ENCODE data around the gene SCIMP.
A peak's percentile ranks its signal among the peaks of the same experiment; 100 is the strongest.
"Not testable (repeated sequence)": the region's sequence is repeated elsewhere in the genome, so short reads cannot be mapped to it uniquely, and the experiment has no call there.

The SCIMP gene

GRCh38 chr17:5238333-5238732, 3.7 kb upstream of the SCIMP start:
- CTCF ChIA-PET: interaction anchor here (1.0 to 6.2 kb wide), 14 partner anchors 10 to 271 kb away, joined by 3 to 110 read pairs (median 4); partner anchors contain the start of genes SPAG7 and ZNF594
- no peak for TF ChIP-seq CTCF (IDR thresholded peaks at IDR 0.05; ENCODE audit: control extremely low read depth, extremely low read depth, low read depth, missing control alignments)
- POLR2A ChIA-PET: no interaction called here
- no peak for DNase-seq (ENCODE audit: extremely low spot score)

GRCh38 chr17:5237541-5238016, 2.9 kb upstream of the SCIMP start:
- TF ChIP-seq CTCF (IDR thresholded peaks at IDR 0.05; ENCODE audit: control extremely low read depth, extremely low read depth, low read depth, missing control alignments): peak; percentile 87
- CTCF ChIA-PET: interaction anchor here (0.6 to 6.2 kb wide), 18 partner anchors 10 to 270 kb away, joined by 3 to 110 read pairs (median 4); partner anchors contain the start of genes SPAG7 and ZNF594
- POLR2A ChIA-PET: interaction anchor here (1.0 kb wide), 1 partner anchor 14 kb away, joined by 3 read pairs; no protein-coding TSS in a partner anchor
- DNase-seq (ENCODE audit: extremely low spot score): peak; percentile 65

- CTCF ChIA-PET: interaction anchor here (0.7 to 6.2 kb wide), 11 partner anchors 10 to 205 kb away, joined by 3 to 110 read pairs (median 4); partner anchors contain the start of gene ZNF594
- DNase-seq (ENCODE audit: extremely low spot score): no peak
Observed at GRCh38 chr17:5236938-5237540, 2.4 kb upstream of the SCIMP start.

GRCh38 chr17:5233492-5233891, 1.2 kb downstream of the SCIMP start:
- DNase-seq (ENCODE audit: extremely low spot score); CTCF ChIA-PET: not testable (repeated sequence)
- POLR2A ChIA-PET: interaction anchor here (1.9 kb wide), 1 partner anchor 8 kb away, joined by 18 read pairs; no protein-coding TSS in a partner anchor

More at GRCh38 chr17:5236938-5237540, 2.4 kb upstream of the SCIMP start:
- POLR2A ChIA-PET: interaction anchor here (0.6 to 1.0 kb wide), 2 partner anchors 14 to 179 kb away, joined by 3 read pairs; no protein-coding TSS in a partner anchor
- TF ChIP-seq CTCF (IDR thresholded peaks at IDR 0.05; ENCODE audit: control extremely low read depth, extremely low read depth, low read depth, missing control alignments): no peak

GRCh38 chr17:5226940-5227878, 7.5 kb downstream of the SCIMP start:
- ChIA-PET CTCF (interaction anchor here (0.8 to 6.1 kb wide), 5 partner anchors 10 to 35 kb away, joined by 3 to 89 read pairs (median 12); partner anchors contain the start of genes SCIMP and ZNF594), POLR2A (interaction anchor here (0.6 to 1.7 kb wide), 5 partner anchors 16 to 70 kb away, joined by 3 to 10 read pairs (median 4); partner anchors contain the start of gene ZNF594)

More at GRCh38 chr17:5226940-5227878, 7.5 kb downstream of the SCIMP start:
- DNase-seq (ENCODE audit: extremely low spot score): peak; percentile 61
- no peak for TF ChIP-seq CTCF (IDR thresholded peaks at IDR 0.05; ENCODE audit: control extremely low read depth, extremely low read depth, low read depth, missing control alignments)
